Measurements from ENCODE around the gene NSD1.

DNA sequence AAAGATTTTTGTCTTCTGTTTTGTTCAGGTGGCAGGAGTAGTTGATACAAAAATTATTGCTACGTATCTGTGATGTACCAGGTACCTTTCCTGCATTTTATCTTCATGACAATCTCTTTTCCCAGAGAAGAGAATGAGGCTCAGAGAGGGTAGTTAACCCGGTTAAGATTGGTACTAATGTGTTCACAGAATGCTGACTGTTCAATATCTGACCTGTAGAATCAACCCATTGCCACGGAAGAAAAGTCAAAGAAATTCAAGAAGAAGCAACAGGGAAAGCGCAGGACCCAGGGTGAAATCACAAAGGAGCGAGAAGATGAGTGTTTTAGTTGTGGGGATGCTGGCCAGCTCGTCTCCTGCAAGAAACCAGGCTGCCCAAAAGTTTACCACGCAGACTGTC, 158.2 kb downstream of the NSD1 start:
- TF ChIP-seq, protein P1, sequence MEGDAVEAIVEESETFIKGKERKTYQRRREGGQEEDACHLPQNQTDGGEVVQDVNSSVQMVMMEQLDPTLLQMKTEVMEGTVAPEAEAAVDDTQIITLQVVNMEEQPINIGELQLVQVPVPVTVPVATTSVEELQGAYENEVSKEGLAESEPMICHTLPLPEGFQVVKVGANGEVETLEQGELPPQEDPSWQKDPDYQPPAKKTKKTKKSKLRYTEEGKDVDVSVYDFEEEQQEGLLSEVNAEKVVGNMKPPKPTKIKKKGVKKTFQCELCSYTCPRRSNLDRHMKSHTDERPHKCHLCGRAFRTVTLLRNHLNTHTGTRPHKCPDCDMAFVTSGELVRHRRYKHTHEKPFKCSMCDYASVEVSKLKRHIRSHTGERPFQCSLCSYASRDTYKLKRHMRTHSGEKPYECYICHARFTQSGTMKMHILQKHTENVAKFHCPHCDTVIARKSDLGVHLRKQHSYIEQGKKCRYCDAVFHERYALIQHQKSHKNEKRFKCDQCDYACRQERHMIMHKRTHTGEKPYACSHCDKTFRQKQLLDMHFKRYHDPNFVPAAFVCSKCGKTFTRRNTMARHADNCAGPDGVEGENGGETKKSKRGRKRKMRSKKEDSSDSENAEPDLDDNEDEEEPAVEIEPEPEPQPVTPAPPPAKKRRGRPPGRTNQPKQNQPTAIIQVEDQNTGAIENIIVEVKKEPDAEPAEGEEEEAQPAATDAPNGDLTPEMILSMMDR (conservative IDR thresholded peaks at IDR 0.05; ENCODE audit: low read depth, low read length), result no peak
- TF ChIP-seq EZH2 (IDR thresholded peaks at IDR 0.05; ENCODE audit: low read length, unreplicated experiment), result no peak
- TF ChIP-seq EZH2phosphoT487 (IDR thresholded peaks at IDR 0.05; ENCODE audit: borderline replicate concordance, low read length), result no peak
